COLO829 (cell line): ENCODE data around the gene TMC5.
"Not testable (repeated sequence)": the region's sequence is repeated elsewhere in the genome, so short reads cannot be mapped to it uniquely, and the experiment has no call there.

ENCODE experiments used
- DNase-seq: peaks from one replicate; pipeline ENCODE4 v3.0.0; 2012; ENCODE audit warnings: low spot score

Gene TMC5

GRCh38 chr16:19542138-19542821 is 124.6 kb downstream of the TMC5 start:
- no peak for DNase-seq

GRCh38 chr16:19543278-19543996 is 125.8 kb downstream of the TMC5 start:
- not testable (repeated sequence) for DNase-seq

GRCh38 chr16:19548144-19548543 is 130.5 kb downstream of the TMC5 start:
- DNase-seq = no peak
